Vagina (tissue), 2 donors: ENCODE data around the gene SMIM11. TPM values are rescaled to one million over a fixed set of nuclear protein-coding genes. Genes with fewer than 3 reads are reported as not detected.
A peak's percentile ranks its signal among the peaks of the same experiment; 100 is the strongest.
"Not testable (repeated sequence)": the region's sequence is repeated elsewhere in the genome, so short reads cannot be mapped to it uniquely, and the experiment has no call there.

ENCODE experiments used
- DNase-seq, 2 donors: peaks; one replicate each; pipeline ENCODE4 v3.0.0-alpha.2; 2017; ENCODE audit errors: extremely low spot score in 2 of 2
- H3K27ac ChIP-seq: fragments of 200-600 bp; sonication (generic); one replicate; pipeline ENCODE4 v1.5.1; 2019
- H3K27me3 ChIP-seq: fragments of 200-600 bp; sonication (generic); one replicate; pipeline ENCODE4 v1.5.1; 2019
- H3K36me3 ChIP-seq, 2 donors: fragments of 200-600 bp; sonication (generic); one replicate each; pipeline ENCODE4 v1.5.1; 2017 to 2019
- H3K4me1 ChIP-seq: fragments of 200-600 bp; sonication (generic); one replicate; pipeline ENCODE4 v1.5.1; 2019
- H3K4me3 ChIP-seq, 2 donors: fragments of 200-600 bp; sonication (generic); 1 replicate in 1 of 2; 2 replicates in 1 of 2; pipeline ENCODE4 v1.5.1; 2016 to 2019
- H3K9me3 ChIP-seq: fragments of 200-600 bp; sonication (generic); one replicate; pipeline ENCODE4 v1.5.1; 2019
- CTCF ChIP-seq, 3 experiments: fragments of 450-650 bp in 2 of 3; fragments of 200-600 bp in 1 of 3; sonication (generic) in 1 of 3; IDR thresholded peaks; one replicate each; pipeline ENCODE4 v1.5.1; 2017 to 2019; ENCODE audit warnings: antibody characterized with exemption in 3 of 3, mild to moderate bottlenecking in 2 of 3, moderate library complexity in 2 of 3
- POLR2A ChIP-seq, 2 donors: fragments of 450-650 bp; IDR thresholded peaks; one replicate each; pipeline ENCODE4 v1.6.1; 2017; ENCODE audit warnings: antibody characterized with exemption in 2 of 2, mild to moderate bottlenecking in 2 of 2, moderate library complexity in 2 of 2
- POLR2AphosphoS5 ChIP-seq, 2 donors: sonication (generic); formaldehyde crosslinking; IDR thresholded peaks; one replicate each; pipeline ENCODE4 v1.9.0; 2017; ENCODE audit warnings: antibody characterized with exemption in 2 of 2, mild to moderate bottlenecking in 2 of 2, low read depth in 1 of 2; ENCODE audit not compliant: insufficient read depth in 1 of 2
- intact Hi-C: fragments of 100-400 bp; cut with DNase I; formaldehyde crosslinking; loops from one replicate; pipeline ENCODE4 v1.15.1; 2023
- total RNA-seq: library from RNA; depleted of rRNA; stranded (reverse); fragments of >200 nt; gene quantifications from one replicate; pipeline ENCODE4 v1.2.3, GENCODE V29; 2016

Gene SMIM11
- total RNA-seq, 1 donor from 2014 or later, result 8.1 TPM

- TF ChIP-seq POLR2A (IDR thresholded peaks at IDR 0.05) (no peak), CTCF (IDR thresholded peaks at IDR 0.05) (no peak), POLR2AphosphoS5 (IDR thresholded peaks at IDR 0.05; ENCODE audit: insufficient read depth in 1 of 2, low read depth in 1 of 2) (no peak)
- Histone ChIP-seq H3K4me1 (no peaks in the 10 kb centered on the region), H3K36me3 (no peaks in the 10 kb centered on the region), H3K4me3 (no peak overlapping the region), H3K27me3 (no peaks in the 10 kb centered on the region), H3K9me3 (no peaks in the 10 kb centered on the region), H3K27ac (no peak overlapping the region)
- peak in 1 of 2 donors; percentile 52 for DNase-seq
- intact Hi-C loops, result no loop called here
These were observed 9.5 kb upstream of the SMIM11 start for GRCh38 chr21:34365809-34366208.

GRCh38 chr21:34367320-34367935 is 7.9 kb upstream of the SMIM11 start:
- intact Hi-C loops, result no loop called here
- Histone ChIP-seq H3K4me1 (no peaks in the 10 kb centered on the region), H3K27ac (no peak overlapping the region), H3K9me3 (no peaks in the 10 kb centered on the region), H3K4me3 (no peak overlapping the region), H3K27me3 (no peaks in the 10 kb centered on the region), H3K36me3 (no peaks in the 10 kb centered on the region)
- TF ChIP-seq POLR2A (IDR thresholded peaks at IDR 0.05), result no peak
- TF ChIP-seq CTCF (IDR thresholded peaks at IDR 0.05), result peak; percentile 44 to 57 (median 55)
- TF ChIP-seq POLR2AphosphoS5 (IDR thresholded peaks at IDR 0.05; ENCODE audit: insufficient read depth in 1 of 2, low read depth in 1 of 2), result peak in 1 of 2 donors; percentile 14
- peak in 1 of 2 donors; percentile 34 for DNase-seq

- Histone ChIP-seq H3K27me3 (no peaks in the 10 kb centered on the region), H3K36me3 (no peaks in the 10 kb centered on the region), H3K27ac (no peak overlapping the region), H3K4me3 (no peak overlapping the region), H3K9me3 (no peaks in the 10 kb centered on the region), H3K4me1 (no peaks in the 10 kb centered on the region)
- TF ChIP-seq CTCF (IDR thresholded peaks at IDR 0.05), result no peak
- TF ChIP-seq POLR2AphosphoS5 (IDR thresholded peaks at IDR 0.05; ENCODE audit: insufficient read depth in 1 of 2, low read depth in 1 of 2), result no peak
- TF ChIP-seq POLR2A (IDR thresholded peaks at IDR 0.05), result no peak
- intact Hi-C loops, result no loop called here
- DNase-seq, result peak in 1 of 2 donors; percentile 6
These were observed 5.6 kb upstream of the SMIM11 start for GRCh38 chr21:34369741-34370140.

- no peaks in the 10 kb centered on the region for H3K27me3 ChIP-seq
- TF ChIP-seq CTCF (IDR thresholded peaks at IDR 0.05), result no peak
- TF ChIP-seq POLR2A (IDR thresholded peaks at IDR 0.05), result no peak
- TF ChIP-seq POLR2AphosphoS5 (IDR thresholded peaks at IDR 0.05; ENCODE audit: insufficient read depth in 1 of 2, low read depth in 1 of 2), result no peak
- H3K4me3 ChIP-seq, result no peak overlapping the region
- H3K9me3 ChIP-seq, result no peaks in the 10 kb centered on the region
- intact Hi-C loops, result no loop called here
- H3K27ac ChIP-seq, result no peak overlapping the region
- H3K4me1 ChIP-seq, result no peaks in the 10 kb centered on the region
- H3K36me3 ChIP-seq, result no peaks in the 10 kb centered on the region
- DNase-seq, result peak in 1 of 2 donors; percentile 52
These were observed 3.0 kb upstream of the SMIM11 start for GRCh38 chr21:34372321-34372720.

- DNase-seq, H3K9me3 ChIP-seq, H3K27ac ChIP-seq, H3K4me3 ChIP-seq, H3K36me3 ChIP-seq, intact Hi-C loops, H3K27me3 ChIP-seq, H3K4me1 ChIP-seq: not testable (repeated sequence)
These were observed 845 bp upstream of the SMIM11 start for GRCh38 chr21:34374462-34374861.

- DNase-seq, H3K36me3 ChIP-seq, H3K27me3 ChIP-seq, H3K9me3 ChIP-seq, H3K4me3 ChIP-seq, H3K27ac ChIP-seq, intact Hi-C loops, H3K4me1 ChIP-seq: not testable (repeated sequence)
These were observed 289 bp downstream of the SMIM11 start for GRCh38 chr21:34375619-34375972.

GRCh38 chr21:34383138-34383537 is 7.8 kb downstream of the SMIM11 start:
- H3K4me1 ChIP-seq, H3K4me3 ChIP-seq, H3K36me3 ChIP-seq, H3K9me3 ChIP-seq, H3K27ac ChIP-seq, intact Hi-C loops, H3K27me3 ChIP-seq, DNase-seq: not testable (repeated sequence)

- H3K27ac ChIP-seq, H3K27me3 ChIP-seq, H3K9me3 ChIP-seq, H3K4me3 ChIP-seq, intact Hi-C loops, H3K36me3 ChIP-seq, DNase-seq, H3K4me1 ChIP-seq: not testable (repeated sequence)
These were observed 8.6 kb downstream of the SMIM11 start for GRCh38 chr21:34383724-34384415.

- intact Hi-C loops, H3K4me1 ChIP-seq, H3K9me3 ChIP-seq, H3K4me3 ChIP-seq, H3K27ac ChIP-seq, DNase-seq, H3K36me3 ChIP-seq, H3K27me3 ChIP-seq: not testable (repeated sequence)
These were observed 25.2 kb downstream of the SMIM11 start for GRCh38 chr21:34400522-34400921.
